AG08395 (cell line): Measurements from ENCODE around the gene LAMA2.

Experiments
- DNase-seq: peaks from one replicate; pipeline ENCODE4 v3.0.0; 2012; ENCODE audit warnings: mixed read lengths, low spot score

The LAMA2 gene

GRCh38 chr6:129273161-129273560 lies 390.2 kb downstream of the LAMA2 start:
- DNase-seq, result no peak

- no peak for DNase-seq
These were observed 393.5 kb downstream of the LAMA2 start for GRCh38 chr6:129276461-129276860.

DNA sequence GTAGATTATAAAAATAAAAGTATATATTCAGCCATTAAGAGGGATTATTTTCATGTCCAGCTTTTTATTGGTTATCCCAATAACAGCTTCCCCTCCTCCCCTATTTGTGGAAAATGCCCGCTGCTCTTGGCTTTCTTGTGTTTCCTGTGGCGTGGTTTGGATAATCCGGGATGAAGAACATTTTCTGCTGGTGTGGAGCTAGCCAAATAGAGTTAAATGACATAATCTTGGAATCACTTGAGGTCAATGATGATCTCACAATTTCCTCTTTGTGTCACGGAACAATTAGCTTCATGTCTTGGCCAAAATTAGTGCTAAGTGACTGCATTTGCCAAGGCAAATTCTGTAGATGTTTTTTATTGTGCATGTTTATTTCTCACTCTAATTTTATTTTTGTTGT lies 394.0 kb downstream of the LAMA2 start:
- DNase-seq, result no peak

DNA sequence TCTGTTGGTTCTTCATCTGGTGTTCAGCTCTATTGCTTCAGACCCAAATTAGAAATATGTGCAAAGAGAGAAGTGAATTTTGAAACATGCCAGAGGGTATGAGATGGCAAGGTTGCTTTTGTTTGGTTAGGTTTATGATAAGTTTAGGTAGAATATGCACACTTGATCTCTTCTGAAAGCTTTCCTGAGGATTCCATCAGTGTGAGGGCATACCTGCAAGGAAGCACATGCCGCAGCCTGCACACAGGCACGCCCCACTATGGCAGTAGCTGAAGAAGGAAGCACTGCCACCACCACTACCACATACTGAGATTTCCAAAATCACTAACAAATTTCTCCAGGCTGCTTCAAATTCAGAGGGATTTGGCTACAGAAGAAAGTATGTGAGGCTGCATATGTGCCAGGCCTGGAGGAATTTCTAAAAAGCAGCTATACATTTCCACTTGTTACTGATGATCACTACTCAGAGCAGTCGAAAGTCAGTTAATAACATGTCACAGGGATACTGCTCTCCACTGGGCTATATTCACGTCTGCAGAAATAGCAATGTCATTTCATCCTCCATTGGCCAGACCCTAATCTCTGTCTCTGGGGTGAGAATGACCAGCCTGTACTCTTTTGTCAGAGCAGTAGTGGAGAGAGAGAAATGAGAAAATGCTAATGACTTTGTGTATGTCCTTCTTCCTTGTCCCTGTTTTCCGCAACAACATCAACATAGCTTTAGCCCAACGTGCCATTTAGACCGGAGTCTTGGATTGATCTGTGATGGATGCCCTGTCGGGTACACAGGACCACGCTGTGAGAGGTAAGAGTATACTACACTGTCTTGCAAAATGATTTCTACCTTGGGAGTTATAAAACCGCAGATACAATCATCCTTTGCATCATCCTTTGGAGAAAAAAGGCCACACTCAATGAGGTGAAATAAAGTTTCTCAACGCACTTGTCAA lies 396.7 kb downstream of the LAMA2 start:
- no peak for DNase-seq

DNA sequence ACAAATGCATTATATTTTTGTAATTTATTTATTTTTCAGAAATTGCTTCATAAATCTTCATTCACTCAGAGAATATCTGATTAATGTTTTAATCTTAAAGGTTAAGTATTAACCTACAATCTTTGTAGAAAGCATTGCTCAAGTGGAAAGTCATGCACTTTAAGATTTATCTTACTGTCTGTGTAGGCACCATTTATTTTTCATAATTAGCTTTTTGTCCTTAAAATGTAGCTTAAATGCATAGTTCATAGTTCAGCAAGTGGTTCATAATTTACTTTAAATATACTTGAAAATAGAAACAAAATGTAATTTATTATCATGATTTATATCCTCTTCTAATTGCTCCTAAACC lies 397.3 kb downstream of the LAMA2 start:
- DNase-seq, result no peak

DNA sequence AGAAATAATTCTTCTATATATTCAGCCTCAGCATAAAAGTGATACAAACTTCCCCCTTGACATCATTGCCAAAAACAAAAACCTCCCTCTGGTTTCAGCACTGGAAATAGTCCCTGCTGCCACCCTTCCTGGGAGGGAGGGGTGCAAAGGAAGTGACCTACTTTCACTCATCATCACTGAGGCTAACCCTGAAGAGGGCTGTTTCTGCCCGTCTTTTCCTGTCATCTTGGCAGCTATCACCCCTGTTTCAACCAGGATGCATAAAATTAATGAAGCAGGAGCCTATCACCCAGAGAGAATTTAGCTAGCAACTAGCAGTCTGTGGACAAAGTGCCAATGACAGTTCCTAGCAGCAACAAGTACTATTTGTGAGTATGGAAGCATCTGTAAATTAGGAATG lies 397.8 kb downstream of the LAMA2 start:
- peak; percentile 2 for DNase-seq

DNA sequence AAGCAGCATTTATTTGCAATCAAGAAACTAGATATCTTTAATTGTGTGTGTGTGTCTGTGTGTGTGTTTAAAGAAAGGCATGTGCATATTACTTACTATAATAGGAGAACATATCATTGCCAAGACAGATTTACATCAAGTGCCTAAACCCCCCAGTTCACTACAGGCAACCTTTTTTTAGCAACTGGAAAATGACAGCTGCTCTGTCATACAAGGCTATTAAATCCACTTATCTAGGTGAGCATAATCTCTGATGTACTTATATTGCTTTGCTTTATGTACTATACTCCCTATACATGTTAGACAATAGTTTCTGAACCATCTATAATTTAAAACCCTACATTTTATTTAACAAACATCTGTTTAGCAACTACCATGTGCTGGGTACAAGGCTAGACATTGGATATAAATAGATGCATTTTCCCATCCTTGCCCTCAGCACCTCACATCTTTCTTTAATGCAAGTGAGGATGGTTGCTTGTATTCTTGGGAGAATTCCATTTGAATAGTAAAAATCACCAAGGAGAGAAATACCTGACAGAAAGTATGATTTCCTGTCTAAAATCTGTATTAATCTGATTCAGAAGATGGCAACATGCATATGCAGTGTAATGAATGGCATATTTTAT lies 398.3 kb downstream of the LAMA2 start:
- DNase-seq, result no peak

DNA sequence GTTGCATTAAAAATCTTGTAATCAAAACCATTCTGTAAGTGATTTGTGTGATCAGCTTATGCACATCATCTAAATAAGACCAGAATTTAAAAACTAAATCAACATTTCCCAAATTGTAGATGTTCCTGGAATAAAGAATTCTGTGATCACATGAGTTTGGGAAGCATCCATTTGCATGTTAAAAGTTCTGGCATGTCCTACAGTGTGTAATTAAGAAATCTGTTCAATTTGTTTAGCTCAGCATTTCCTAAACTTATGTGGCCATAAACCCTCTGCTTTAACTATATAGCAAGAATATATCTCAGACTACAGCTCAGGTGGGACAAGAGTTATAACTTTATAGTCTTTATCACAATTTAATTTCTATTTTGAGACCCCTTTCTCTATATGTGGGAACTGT lies 399.1 kb downstream of the LAMA2 start:
- no peak for DNase-seq

DNA sequence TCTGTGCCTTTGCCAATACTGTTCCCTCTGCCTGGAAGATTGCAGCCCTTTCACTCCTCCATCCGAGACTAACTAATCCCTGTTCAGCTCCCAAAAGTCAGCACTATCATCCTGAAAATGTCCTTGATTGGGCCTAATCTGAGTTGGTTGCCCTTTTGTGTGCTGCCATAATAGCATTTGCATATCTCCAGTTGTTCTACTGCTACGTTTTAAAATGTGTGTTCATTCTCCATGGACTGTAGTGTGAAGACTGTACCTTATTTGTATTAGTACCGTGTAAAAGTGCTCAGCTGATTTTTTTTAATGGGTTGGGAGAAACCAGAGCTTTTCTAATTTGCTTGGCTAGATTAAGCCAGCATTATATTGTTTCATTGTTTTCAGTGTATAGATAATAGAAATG lies 401.3 kb downstream of the LAMA2 start:
- no peak for DNase-seq

GRCh38 chr6:129287231-129288177 lies 404.6 kb downstream of the LAMA2 start:
- no peak for DNase-seq

DNA sequence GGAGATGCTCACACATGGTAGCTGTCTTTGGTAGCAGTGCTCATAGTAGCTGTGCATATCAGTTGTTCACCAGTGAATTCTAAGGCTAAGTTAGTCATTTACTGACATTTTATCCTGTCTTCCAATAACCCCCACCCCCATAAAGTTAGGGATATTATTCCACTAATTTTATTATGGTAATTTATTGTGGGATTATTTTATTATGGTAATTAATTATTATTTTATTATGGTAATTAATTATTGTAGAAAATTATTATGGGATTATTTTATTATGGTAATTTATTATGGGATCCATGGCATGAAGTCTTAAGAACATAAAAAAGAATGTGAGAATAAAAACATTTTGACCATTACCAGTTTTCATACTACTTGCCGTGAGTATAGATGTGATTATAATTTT lies 406.5 kb downstream of the LAMA2 start:
- no peak for DNase-seq

GRCh38 chr6:129292836-129293235 lies 409.9 kb downstream of the LAMA2 start:
- DNase-seq, result no peak

DNA sequence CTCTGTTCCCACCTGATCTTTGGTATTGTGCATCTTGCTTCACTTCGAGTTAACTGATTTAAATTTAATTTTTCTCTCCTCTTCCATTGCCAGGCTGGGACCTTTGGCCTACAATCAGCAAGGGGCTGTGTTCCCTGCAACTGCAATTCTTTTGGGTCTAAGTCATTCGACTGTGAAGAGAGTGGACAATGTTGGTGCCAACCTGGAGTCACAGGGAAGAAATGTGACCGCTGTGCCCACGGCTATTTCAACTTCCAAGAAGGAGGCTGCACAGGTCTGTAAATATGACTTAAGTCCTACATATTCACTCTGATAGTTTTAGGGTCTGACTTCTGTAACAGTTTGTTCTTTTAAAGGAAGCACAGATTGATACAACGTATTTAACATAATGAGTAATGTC lies 414.7 kb downstream of the LAMA2 start:
- DNase-seq, result no peak

GRCh38 chr6:129302671-129303070 lies 419.7 kb downstream of the LAMA2 start:
- no peak for DNase-seq

GRCh38 chr6:129306826-129307225 lies 423.9 kb downstream of the LAMA2 start:
- no peak for DNase-seq

DNA sequence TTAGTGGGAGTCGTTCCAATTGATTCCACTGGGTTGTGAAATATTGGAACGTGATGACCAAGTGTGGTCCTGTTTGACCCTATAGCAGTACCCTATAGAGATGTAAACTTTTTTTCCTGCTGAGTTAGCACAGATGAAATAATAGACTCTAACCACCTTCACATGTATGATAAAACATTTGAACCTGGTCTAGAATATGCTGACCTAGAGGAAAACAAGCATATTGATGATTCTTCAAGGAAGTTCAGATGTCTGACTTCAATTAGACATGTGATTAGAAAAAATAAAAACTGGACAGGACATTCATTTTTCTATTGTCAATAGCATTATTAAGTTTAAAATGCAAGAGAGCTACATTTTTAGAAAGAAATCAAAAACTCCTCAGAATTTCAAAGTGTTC lies 424.9 kb downstream of the LAMA2 start:
- DNase-seq, result no peak

DNA sequence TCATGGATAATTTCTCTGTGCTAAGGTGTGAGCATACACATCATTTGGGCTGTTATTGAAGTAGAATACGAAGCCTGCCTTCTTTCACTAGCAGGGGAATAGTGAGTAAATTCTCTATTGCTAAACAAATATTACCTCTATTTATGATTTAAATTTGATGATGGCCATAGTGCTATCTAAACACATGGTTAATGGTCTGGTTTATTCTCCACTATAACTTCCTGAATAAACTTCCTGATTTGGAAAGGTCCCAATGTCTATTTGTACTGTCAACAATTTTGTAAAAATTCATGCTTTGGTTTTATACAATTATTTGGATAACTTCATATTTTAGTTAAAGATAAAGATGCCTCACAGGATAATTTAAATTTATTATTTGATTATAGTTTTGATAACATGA lies 426.2 kb downstream of the LAMA2 start:
- DNase-seq, result no peak

DNA sequence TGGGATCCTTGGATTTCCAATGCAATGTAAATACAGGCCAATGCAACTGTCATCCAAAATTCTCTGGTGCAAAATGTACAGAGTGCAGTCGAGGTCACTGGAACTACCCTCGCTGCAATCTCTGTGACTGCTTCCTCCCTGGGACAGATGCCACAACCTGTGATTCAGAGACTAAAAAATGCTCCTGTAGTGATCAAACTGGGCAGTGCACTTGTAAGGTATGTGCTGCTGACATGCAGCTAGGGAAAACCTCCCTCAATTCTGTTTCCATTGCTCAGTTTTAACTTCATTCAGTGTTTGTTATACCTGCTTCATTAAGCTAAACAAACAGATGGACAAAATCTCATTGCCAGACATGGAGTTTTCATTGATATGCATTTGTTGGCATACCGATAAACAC lies 429.9 kb downstream of the LAMA2 start:
- peak; percentile 90 for DNase-seq

- no peak for DNase-seq
These were observed 431.6 kb downstream of the LAMA2 start for GRCh38 chr6:129314575-129314974.

DNA sequence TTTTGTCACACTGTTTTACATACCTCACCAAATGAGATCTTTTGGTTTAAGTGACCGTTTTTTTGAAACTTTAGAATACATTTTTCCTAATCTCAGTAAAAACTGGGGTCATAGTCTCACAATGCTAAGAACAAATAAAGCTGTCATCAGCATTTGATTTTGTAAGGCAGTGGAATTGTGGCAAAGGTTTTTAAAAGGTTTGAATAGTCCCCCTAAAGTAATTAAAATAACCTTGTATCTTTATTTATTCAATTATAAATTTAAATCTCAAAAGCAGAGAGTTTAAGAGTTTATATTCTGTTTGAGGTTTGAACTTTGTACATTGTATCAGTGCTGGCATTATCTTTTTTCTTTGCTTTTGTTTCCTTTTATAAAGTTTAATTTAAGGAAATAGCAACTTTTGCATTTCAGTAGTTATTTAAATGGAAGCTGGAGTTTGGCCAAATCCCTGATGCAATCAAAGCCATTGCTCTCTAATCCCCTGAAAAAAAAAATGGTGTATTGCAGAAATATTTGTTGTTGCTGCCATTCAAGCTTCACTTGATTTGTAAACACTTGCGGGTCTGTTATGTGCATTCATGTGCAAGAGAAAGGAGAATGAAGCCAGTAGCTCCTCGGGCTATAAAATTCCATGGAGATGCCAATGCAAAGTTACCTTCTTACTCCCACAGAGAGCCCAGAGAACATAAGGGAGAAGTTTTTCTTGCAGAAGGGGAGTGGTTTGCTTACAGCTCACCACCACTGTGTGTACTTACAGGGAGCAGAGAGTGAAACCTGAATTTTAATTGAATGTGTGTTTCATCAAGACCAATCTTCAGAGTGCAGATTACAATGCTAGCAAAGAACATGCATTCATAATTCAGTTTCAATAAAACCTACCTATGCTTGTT lies 435.2 kb downstream of the LAMA2 start:
- DNase-seq, result peak; percentile 5

DNA sequence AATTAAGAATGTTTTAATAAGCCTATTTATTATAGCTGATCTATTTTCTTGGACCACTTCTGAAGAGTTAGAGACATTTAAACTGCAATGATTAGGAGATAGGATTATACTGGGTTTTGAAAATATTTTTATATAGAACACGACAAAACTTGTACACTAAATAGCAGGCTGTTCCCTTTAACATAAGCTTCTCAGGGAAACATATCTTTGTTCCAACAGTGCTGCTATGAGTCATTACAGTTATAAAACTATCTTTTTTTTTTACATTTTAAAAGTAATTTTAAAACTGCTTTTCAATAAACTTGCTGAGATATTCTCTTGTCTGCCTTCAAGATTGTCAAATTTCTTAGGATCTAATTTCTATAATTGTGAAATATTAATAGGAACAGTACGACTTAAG lies 438.0 kb downstream of the LAMA2 start:
- no peak for DNase-seq

DNA sequence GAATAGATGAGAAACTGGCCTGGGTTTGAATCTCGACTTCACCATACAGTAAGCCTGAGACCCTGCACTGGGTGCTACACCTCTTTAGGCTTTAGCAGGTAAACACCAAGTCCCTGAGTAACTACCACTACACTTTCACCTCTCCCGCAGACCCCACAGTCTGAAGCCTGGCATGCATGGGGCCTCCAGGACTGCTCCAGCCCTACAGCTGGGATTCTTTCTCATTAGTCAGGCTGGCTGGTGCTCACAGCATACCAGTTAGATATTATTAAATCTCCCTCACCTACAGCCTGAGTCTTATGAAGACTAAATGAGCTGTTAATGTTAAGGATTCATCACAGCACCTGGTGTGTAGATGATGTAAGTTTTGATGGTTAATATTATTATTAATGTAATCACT lies 438.4 kb downstream of the LAMA2 start:
- DNase-seq, result no peak
